NCI-H2196 treated with DMSO at 0.1 percent for 48 hours (cell line): ENCODE results near the gene GP2.
"Not testable (repeated sequence)": the region's sequence is repeated elsewhere in the genome, so short reads cannot be mapped to it uniquely, and the experiment has no call there.

Experiments used
- DNase-seq: peaks from one replicate; lab custom pipeline; 2025; ENCODE audit not compliant: unreplicated experiment; lab: John Stamatoyannopoulos, UW

Gene GP2

DNA sequence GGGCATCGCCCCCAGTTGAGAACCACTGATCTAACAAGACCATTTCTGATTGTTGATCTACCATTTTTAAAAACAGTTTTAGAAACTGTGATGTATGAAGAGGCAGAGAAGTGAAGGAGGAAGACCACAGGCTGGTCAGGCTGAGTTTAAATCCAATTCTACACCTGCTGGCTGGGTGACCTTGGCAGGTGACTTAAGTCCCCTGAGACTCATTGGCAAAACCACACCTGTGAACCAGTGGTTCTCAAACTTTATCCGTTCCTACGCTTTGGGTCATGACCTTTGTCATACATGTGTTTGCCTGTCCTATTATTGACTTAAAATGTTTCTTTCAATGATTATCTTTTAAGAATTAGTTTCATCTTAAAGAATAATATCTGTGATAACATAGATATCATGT lies 2.3 kb downstream of the GP2 start:
- no peak for DNase-seq

DNA sequence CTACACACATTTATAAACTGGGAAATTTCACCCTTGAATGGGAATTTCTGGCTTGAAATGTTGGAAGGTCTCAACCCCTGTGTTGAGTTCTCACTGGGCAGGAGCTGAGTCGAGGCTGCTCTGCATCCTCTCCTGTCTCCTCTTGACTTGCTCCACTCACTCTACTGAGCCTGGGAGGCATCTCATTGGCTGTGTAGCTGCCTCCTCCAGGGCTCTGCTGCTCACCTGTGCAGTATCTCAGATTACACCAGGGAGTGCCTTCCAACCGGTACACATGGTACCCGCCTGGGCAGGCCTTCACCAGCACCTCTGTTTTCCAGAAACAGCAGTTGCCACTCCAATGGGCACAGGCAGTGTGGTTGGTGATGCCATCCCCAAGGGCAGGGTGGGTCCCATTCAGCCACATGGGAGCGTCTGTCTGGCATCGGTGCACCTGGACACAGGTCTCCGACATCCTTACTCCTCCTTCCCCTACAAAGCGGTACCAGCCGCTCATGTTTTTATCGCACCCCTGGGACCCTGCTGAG lies 3.7 kb downstream of the GP2 start:
- DNase-seq = peak; percentile 19

DNA sequence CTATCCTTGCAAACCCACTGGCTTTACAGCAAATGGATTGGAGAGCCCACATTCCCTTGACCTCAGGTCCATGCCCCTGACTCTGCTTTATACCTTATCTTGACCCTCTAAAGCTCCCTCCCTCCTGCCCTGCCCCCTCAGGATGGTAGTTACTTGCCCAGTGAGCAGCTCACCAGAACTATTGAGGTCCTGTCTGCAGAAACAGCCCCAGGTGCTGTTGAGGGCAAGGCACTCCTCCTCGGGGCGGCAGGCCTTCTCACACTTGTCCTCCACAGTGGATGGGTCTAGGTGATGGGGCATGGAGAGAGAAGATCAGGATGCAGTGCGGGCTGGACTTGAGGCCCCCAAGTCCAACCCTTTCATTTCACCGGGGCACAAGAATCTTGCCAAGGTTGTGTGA lies 4.6 kb downstream of the GP2 start:
- no peak for DNase-seq

DNA sequence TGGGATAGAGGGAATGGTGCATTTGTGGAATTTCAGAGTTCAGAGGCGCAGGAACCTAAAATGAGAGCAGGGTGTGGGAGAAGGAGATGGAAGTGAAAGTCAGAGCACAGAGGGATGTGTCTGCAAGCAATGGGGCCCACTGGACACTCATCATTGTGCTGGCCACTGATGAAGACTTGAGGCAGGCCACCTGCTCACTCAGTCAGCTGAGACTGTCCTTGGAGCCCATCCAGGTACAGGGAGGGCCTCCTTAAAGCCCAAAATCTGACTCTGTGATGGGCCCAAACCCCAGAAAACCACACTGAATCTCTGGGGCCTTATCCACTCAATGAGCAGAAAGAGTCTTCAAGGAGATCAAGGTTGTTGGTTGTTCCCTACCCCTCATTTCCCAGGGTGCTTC lies 5.6 kb downstream of the GP2 start:
- DNase-seq = no peak

DNA sequence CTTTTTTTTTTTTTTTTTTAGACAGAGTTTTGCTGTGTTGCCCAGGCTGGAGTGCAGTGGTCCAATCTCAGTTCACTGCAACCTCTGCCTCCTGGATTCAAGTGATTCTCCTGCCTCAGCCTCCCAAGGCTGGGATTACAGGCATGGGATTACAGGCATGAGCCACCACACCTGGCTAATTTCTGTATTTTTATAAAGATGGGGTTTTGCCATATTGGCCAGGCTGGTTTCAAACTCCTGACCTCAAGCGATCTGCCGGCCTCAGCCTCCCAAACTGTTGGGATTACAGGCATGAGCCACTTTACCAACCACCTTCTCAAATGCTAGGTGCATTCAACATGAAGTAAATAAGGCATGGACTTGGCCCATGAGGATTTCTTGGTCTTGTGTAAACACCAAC lies 6.3 kb downstream of the GP2 start:
- DNase-seq = not testable (repeated sequence)

DNA sequence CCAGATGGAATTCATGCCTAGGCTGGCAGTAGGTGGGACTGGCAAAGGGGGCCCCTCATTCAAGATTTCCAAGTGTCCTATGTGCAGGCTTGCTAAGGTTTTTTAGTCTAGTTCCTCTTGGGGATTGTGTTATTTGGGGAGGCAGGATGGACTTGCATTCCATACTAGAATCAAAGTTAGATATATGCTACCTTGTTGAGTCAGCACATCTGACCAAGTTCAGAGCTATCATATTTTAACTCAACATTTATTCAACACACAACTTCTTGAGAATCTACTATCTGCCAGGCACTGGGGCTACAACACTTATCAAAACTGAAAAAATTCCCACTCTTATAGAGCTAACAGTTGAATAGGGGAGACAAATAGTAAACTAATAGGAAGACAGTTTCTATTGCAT lies 6.7 kb downstream of the GP2 start:
- DNase-seq = no peak

DNA sequence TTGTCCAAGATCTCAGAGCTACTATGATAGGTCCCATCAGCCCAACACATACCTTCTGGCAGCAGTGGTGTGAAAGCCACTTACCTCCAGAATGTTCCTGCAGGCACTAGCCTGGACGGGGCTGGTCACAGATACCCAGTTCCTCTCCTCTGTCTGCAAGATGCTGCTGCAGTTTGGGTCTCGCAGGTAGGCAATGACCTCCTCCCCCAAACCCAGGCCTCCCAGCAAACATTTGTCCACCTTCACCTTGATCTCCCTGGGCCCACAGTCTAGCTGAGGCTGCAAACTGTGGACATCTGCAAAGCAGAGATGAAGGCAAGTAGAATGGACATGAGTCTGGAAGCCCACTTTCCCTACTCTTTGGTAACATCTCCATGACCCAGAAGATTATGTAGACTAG lies 7.1 kb downstream of the GP2 start:
- DNase-seq = no peak

DNA sequence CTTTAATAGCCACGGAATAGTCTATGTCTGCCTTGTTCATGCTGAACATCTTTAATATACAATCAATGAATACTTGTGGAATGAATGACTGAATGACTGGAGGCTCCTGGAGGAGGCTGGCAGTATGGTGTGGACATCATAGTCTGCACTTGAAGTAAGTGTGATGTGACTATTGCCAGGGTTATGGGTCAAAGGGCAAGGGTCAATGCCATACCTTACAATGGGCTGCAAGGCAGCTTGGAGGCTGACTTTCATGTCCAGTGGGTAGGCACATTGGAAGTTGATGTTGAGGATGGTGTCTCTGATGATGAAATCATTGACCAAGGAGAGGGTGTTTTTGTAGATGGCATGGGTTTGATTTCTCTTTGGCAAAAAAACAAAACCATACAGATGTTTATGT lies 7.9 kb downstream of the GP2 start:
- DNase-seq = no peak

DNA sequence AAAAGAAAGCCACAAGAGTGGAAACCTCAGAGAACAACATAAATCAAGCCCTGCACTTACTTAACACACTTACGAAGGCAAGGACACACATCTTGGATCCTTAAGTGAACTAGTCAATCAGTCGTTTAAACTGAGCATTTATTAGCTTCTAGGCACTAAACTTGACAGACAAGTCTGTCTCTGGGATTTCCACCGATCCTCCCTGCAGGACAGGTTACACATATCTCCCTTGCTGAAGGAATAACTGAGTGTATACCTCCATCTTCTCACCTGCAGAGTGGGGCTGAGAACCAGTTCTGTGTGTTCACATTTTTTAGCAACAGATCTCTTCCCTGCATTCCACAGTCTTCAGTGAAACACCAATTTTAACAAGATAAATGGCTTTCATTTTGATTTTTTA lies 8.9 kb downstream of the GP2 start:
- no peak for DNase-seq

DNA sequence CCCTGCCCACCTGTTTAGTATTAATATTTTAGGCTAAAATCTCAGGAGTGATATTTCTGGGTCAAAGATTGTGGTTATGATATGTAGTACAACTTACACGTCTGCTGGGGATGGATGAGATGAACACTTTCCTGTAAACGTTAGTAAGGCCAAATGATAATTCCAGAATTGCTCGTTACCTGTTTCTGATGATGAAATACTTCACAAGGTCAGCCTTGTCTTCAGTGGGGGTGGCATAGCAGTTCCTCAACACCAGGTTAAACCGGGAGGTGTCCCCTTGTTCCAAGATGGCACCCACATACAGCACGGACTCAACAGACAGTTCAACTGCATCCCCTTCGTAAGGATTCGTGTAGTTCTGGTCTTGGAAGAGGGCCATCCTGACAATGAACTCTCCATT lies 9.3 kb downstream of the GP2 start:
- DNase-seq = no peak

DNA sequence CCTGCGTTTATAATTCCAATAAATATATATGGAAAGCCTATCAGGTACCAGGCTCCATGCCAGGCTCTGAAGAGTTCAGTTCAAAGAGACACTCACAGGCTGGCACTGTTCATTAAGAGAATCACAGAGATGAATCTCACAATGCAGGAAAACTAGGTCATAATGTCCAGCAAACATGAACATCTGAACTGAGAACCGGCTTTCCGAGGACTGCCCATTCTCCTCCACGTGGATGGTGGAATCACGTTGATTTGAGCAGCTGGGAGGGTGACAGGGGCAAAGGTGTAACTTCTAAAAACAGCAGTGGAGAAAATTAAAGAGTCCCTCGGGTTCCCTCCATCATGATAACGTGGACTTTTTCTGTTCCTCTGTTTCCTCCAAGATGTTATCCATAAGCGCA lies 10.2 kb downstream of the GP2 start:
- DNase-seq = no peak

DNA sequence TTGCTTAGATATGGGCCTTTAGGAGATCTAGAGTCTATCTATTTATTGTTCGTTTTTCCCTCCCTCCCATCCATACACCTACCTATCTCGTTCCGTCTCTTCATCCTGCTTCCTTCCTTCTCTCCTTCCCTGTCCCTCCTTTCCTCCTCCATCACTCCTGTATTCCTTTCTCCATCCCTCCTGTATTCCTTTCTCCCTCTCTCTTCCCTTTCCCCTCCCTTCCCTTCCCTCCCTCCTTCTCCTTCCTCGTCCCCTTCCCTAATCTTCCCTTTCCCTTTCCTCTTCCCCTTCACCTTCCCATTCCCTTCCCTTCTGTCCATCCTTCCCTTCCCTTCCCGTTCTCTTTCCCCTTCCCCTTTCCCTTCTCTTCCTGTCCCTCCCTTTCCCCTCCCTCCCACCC lies 10.6 kb downstream of the GP2 start:
- no peak for DNase-seq

DNA sequence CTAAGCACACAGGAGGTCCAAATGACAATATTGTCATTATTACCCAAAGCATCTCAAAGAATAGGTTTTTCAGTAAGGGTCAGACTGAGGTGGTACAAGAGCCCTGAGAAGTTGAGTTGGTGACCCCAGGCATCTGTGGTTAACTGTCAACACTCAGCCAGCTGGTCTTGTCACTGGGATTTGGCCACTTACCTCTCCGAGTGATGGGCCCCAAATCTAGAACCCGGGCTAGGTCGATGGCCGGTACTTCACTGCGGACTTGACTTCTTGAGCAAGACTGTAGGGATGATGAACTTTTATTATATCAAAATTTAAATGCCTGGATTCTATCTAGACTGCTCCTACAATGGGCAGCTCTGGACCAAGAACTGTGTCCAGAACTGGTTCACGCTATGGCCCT lies 11.5 kb downstream of the GP2 start:
- no peak for DNase-seq

DNA sequence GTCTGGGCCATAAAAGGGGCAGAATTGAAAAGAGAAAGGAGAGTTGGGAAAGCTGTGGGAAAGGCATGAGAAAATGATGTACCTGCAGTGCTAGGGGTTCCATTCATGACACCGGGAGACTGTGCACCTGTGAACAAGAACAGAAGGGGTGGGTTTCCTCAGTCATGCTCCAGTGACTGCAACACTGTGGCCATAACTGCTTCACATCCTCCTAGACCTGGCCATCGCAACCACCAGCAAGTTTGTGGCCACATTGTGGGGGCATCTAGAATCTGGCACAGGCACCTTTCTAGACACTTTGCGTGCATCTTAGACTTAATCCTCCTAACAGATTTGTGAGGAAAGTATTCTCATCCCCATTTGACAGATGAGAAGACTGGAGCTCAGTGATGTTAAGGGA lies 12.7 kb downstream of the GP2 start:
- DNase-seq = no peak

DNA sequence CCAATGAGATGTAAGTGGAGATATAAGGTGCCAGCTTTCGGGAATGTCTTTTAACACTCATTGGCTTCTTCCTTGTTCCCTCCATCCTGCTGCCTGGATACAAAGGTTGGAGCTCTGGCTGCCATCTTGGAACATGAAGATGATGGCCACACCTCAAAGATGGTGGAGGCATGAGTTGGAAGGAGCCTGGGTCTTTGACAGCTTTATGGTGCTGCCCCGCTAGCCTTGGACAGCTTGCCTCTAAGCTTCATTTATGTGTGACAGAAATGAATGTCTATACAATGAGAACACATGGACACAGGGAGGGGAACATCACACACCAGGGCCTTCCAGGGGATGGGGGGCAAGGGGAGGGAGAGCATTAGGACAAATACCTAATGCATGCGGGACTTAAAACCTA lies 13.6 kb downstream of the GP2 start:
- no peak for DNase-seq

DNA sequence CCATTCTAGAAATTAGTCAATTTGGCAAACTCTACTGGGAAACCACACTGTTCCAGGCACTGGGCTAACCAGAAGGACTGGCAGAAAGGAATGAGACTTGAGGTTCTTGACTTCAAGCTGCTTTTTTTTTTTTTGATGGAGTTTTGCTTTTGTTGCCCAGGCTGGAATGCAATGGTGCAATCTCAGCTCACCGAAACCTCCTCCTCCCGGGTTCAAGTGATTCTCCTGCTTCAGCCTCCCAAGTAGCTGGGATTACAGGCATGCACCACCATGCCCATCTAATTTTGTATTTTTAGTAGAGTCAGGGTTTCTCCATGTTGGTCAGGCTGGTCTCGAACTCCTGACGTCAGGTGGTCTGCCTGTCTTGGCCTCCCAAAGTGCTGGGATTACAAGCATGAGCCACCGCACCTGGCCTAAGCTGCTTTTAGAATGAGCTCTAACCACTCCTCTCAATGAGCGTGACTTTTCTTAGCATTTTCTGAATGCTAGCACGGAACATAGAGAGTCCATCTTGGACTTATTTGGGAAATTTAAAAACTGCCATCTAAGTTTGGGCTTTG lies 14.7 kb downstream of the GP2 start:
- not testable (repeated sequence) for DNase-seq

DNA sequence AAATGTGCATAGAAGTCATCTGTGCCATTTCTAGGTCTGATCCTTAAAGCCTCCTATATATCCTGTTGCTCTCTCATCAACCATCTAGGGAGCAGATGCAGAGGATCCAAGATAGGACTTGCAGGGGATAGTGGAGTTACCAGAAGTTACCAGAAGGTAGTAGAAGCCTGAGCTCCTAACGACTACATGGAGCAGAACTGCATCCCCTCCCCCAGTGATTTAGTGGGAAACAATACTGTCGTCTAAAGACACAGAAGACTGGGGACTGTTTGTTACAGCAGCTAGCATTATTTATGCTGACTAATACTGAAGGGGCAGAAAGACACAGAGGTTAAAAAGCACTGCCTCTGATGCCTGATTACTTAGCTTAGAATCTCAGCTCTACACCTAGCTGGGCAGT lies 15.8 kb downstream of the GP2 start:
- DNase-seq = no peak

DNA sequence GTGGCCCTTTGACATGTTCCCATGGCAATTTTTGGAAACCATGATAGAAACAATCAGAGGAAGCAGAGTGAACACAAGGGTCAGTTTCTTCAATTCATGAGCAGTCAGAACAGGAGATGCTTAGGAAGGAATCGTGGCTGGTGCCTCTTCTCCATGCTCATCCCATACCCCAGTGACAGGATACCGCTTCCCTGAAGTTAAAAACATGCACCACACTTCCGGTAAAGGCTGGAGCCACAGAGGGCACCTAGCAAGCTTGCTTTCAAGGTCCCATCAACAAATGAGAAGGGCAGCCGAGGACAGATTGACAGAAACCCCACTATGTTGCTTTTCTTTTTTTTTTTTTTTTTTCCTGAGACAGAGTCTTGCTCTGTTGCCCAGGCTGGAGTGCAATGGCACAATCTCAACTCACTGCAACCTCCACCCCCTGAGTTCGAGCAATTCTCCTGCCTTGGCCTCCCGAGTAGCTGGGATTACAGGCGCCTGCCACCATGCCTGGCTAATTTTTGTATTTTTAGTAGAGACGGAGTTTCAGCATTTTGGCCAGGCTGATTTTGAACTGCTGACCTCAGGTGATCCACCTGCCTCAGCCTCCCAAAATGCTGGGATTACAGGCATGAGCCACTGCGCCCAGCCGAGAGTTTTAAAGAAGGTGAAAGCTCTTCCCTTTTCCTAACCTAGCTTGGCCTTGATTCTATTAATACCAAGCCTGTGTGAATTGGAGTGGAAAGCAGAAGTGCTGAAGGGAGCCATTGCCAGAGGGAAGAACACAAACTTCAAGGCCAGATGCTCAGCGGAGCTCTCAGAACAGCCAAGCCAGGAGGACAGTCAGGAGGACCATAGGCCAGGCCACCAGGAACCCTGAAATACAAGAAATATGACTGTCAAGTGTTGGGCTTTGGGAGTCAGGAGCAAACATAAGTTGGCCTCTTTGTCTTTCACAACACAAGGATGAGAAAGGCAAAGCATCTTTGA lies 16.6 kb downstream of the GP2 start:
- no peak for DNase-seq

DNA sequence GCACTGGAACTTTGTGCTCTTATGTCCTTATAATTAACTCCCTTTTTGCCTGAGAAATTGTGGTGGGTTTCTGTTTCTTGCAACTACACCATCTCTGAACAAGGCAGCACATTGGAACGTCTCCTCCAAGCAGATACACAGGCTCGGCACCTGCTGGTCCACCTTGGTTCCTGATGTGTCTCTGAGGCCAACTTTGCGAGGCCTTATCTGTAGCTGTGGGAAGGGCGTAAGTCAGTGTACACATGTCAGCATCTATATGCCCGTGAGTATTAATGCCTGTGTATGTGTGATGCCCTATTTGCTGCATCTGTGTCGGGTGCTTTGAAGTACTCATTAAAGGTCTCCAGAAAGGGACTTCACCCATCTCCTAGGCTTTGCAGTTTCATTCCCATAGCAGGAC lies 17.5 kb downstream of the GP2 start:
- no peak for DNase-seq

DNA sequence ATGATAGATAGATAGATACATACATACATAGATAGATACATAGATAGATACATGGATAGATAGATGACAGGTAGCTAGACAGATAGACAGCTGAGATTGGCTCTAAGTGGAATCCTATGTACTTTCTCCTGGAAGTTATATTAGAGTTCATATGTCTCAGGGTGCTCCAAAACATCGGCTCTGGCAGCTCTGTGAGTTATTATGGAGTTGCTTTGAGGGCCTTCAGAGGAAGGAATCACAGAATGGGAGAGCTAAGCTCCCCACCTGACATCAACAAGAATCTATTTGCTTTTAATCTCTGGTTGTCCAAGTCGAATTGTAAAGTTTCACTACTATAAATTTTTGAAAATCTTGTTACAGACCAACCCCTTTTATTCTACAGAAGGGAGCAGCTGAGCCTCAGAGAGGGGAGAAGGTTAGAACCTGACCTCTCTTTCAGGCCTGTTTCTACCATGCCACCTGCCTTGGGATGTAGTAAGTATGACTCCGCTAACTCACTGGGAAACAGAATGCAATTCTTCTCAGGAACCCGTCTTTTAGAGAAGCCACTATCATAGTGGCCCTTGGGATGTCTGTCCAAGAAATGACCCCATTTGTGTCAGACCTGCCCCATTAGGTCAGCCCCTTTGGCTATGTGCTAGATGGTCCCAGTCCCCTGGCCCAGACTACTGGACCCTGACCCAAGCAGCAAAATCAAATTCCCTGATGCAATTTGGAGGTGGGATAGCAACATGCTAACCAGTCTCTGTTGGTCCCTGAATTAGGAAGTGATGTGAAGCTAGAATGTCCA lies 18.3 kb downstream of the GP2 start:
- no peak for DNase-seq

DNA sequence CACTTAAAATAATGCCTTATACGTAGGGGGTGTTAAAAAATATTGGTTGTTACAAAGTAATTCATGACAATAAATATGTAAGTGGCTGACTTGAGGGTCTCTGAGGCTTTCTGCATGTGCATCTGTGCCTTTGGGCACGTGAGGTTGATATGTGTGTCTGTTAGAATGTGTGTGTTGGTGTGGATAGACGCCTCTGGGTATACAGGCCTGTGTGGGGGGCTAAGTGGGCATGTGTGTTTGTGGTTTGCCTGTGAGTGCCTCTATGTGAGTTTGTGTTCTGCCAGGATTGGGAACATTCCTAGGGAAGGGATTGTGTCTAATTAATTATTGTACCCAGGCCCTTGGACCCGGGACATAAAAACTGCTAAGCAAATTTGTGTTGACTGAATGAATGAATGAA lies 19.0 kb downstream of the GP2 start:
- no peak for DNase-seq

DNA sequence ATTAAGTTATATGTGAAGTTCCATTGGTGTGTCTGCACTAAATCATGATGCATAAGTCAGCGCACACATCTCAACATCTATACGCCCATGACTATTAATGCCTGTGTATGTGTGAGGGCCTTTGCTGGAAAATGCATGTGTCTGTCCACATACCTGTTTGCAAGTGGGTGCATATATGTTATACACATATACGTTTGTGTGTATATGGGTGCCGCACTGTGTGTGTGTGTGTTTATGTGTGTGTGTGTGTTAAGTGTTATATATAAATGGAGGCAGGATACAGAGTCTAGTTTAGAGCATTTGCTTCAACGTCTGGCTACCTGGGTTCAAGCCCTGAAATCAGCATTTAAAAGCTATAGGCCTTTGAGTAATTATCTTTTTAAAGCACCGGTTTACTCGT lies 19.5 kb downstream of the GP2 start:
- DNase-seq = no peak
